Nephron (organoid): ENCODE data around the gene IFNL2.
"Not testable (repeated sequence)": the region's sequence is repeated elsewhere in the genome, so short reads cannot be mapped to it uniquely, and the experiment has no call there.

Experiments used
- H3K27ac Mint-ChIP-seq, 3 experiments: 2 replicates each; pipeline ENCODE4 v1.8.0; 2020; ENCODE audit warnings: mixed read lengths in 3 of 3, mild to moderate bottlenecking in 2 of 3, moderate library complexity in 1 of 3
- H3K27me3 Mint-ChIP-seq: 2 replicates; pipeline ENCODE4 v1.8.0; 2021; ENCODE audit warnings: low read depth, mild to moderate bottlenecking, moderate library complexity, mixed read lengths
- H3K36me3 Mint-ChIP-seq: 2 replicates; pipeline ENCODE4 v1.8.0; 2020; ENCODE audit warnings: low read depth, mixed read lengths
- H3K4me1 Mint-ChIP-seq: 2 replicates; pipeline ENCODE4 v1.8.0; 2020; ENCODE audit warnings: mixed read lengths
- H3K4me3 Mint-ChIP-seq, 3 experiments: 2 replicates each; pipeline ENCODE4 v1.8.0; 2020; ENCODE audit warnings: mild to moderate bottlenecking in 3 of 3, mixed read lengths in 3 of 3, moderate library complexity in 2 of 3
- H3K9me3 Mint-ChIP-seq: 2 replicates; pipeline ENCODE4 v1.8.0; 2020; ENCODE audit warnings: mixed read lengths
- CTCF ChIP-seq, 3 experiments: fragments of 200-600 bp; sonication (generic); IDR thresholded peaks; one replicate each; pipeline ENCODE4 v1.5.0; 2021; ENCODE audit warnings: antibody characterized with exemption in 3 of 3; ENCODE audit not compliant: unreplicated experiment in 3 of 3

IFNL2 gene

GRCh38 chr19:39268085-39268484, at the start of gene IFNL2:
TSS of gene IFNL2 (plus strand) at chr19:39268396. CDS start at chr19:39268569, 173 bp downstream.
- not testable (repeated sequence) for H3K9me3 Mint-ChIP-seq, H3K4me1 Mint-ChIP-seq, H3K4me3 Mint-ChIP-seq, H3K27ac Mint-ChIP-seq, H3K36me3 Mint-ChIP-seq
- H3K27me3 Mint-ChIP-seq, result peaks cover 52% of the 10 kb centered on the region

GRCh38 chr19:39219108-39219507, 49.1 kb upstream of the IFNL2 start:
- peaks cover 26% of the 10 kb centered on the region for H3K27me3 Mint-ChIP-seq
- not testable (repeated sequence) for H3K36me3 Mint-ChIP-seq, H3K4me3 Mint-ChIP-seq, H3K27ac Mint-ChIP-seq, H3K4me1 Mint-ChIP-seq
- peaks cover 14% of the 10 kb centered on the region for H3K9me3 Mint-ChIP-seq

GRCh38 chr19:39223703-39224279, 44.4 kb upstream of the IFNL2 start:
- H3K4me3 Mint-ChIP-seq, result no peak overlapping the region
- no peak for TF ChIP-seq CTCF (IDR thresholded peaks at IDR 0.05; ENCODE audit: unreplicated experiment in 3 of 3)
- peaks cover 55% of the 10 kb centered on the region for H3K27me3 Mint-ChIP-seq
- H3K36me3 Mint-ChIP-seq, result no peaks in the 10 kb centered on the region
- H3K27ac Mint-ChIP-seq, result no peak overlapping the region
- no peaks in the 10 kb centered on the region for H3K4me1 Mint-ChIP-seq
- H3K9me3 Mint-ChIP-seq, result peaks cover 4% of the 10 kb centered on the region

GRCh38 chr19:39224910-39225309, 43.3 kb upstream of the IFNL2 start:
- Mint-ChIP-seq H3K27me3 (peaks cover 49% of the 10 kb centered on the region), H3K36me3 (no peaks in the 10 kb centered on the region), H3K4me3 (no peak overlapping the region), H3K9me3 (peaks cover 4% of the 10 kb centered on the region), H3K4me1 (no peaks in the 10 kb centered on the region), H3K27ac (no peak overlapping the region)
- TF ChIP-seq CTCF (IDR thresholded peaks at IDR 0.05; ENCODE audit: unreplicated experiment in 3 of 3), result no peak

- H3K36me3 Mint-ChIP-seq, result no peaks in the 10 kb centered on the region
- H3K9me3 Mint-ChIP-seq, result no peaks in the 10 kb centered on the region
- H3K27me3 Mint-ChIP-seq, result peaks cover 54% of the 10 kb centered on the region
- H3K4me3 Mint-ChIP-seq, result no peak overlapping the region
- H3K4me1 Mint-ChIP-seq, result no peaks in the 10 kb centered on the region
- no peak overlapping the region for H3K27ac Mint-ChIP-seq
- no peak for TF ChIP-seq CTCF (IDR thresholded peaks at IDR 0.05; ENCODE audit: unreplicated experiment in 3 of 3)
These were observed 38.0 kb upstream of the IFNL2 start for GRCh38 chr19:39230096-39230764.

- Mint-ChIP-seq H3K27me3 (peaks cover 45% of the 10 kb centered on the region), H3K4me1 (no peaks in the 10 kb centered on the region), H3K4me3 (no peak overlapping the region), H3K9me3 (no peaks in the 10 kb centered on the region), H3K27ac (no peak overlapping the region), H3K36me3 (no peaks in the 10 kb centered on the region)
- no peak for TF ChIP-seq CTCF (IDR thresholded peaks at IDR 0.05; ENCODE audit: unreplicated experiment in 3 of 3)
These were observed 35.5 kb upstream of the IFNL2 start for GRCh38 chr19:39232708-39233107.

GRCh38 chr19:39236527-39236926, 31.7 kb upstream of the IFNL2 start:
- H3K4me3 Mint-ChIP-seq, result no peak overlapping the region
- no peaks in the 10 kb centered on the region for H3K9me3 Mint-ChIP-seq
- no peak overlapping the region for H3K27ac Mint-ChIP-seq
- no peaks in the 10 kb centered on the region for H3K4me1 Mint-ChIP-seq
- H3K27me3 Mint-ChIP-seq, result peaks cover 54% of the 10 kb centered on the region
- H3K36me3 Mint-ChIP-seq, result no peaks in the 10 kb centered on the region
- TF ChIP-seq CTCF (IDR thresholded peaks at IDR 0.05; ENCODE audit: unreplicated experiment in 3 of 3), result no peak
